Pericardium fibroblast (primary cell): ENCODE data around the gene ZG16B. TPM values are rescaled to one million over a fixed set of nuclear protein-coding genes. Genes with fewer than 3 reads are reported as not detected.

ENCODE experiments used
- total RNA-seq: library from RNA; depleted of rRNA; stranded (reverse); fragments of >200 nt; gene quantifications from 2 replicates; pipeline ENCODE4 v1.2.3, GENCODE V29; 2015

The ZG16B gene, protein sequence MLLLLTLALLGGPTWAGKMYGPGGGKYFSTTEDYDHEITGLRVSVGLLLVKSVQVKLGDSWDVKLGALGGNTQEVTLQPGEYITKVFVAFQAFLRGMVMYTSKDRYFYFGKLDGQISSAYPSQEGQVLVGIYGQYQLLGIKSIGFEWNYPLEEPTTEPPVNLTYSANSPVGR
- 2.1 and 2.5 TPM in 2 replicates for total RNA-seq

DNA sequence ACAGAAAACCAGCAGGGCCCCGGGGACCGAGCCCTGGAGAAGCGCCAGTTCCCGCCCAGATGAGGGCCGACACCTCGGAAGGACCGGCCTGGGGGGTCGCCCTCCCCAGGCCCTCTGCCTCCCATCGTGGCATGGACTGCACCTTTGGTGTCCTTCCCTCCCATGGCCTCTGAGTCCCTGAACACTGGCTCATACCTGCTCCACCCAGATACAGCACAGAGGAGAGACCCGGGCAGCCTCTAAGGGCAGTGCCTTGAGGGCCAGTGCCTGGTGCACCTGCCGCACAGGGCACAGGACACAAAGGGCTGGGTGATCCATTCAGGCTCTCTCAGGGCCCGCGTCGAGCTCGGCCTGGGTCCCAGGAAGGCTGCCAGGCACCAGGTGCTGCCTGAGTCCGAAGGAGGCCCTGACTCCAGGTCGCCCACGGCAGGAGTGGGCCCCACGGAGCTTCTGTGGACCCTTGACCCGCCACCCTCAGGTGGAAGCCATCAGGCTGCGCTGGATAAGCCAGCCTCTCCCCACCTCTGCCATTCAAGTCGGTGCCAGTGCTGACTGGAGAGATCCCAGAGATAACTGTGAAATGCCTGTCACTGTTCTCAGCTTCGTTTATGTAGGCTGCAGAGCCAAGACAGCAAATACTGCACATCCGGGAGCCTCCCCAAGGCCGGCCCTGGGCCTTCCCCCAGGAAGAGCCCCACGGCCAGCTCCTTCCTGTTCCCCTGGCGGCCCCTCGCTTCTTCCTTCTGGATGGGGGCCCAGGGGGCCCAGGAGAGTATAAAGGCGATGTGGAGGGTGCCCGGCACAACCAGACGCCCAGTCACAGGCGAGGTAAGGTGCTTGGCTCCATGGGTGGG lies at the start of gene ZG16B:
Gene ZG16B (plus strand): TSS at position 803 of the 854 bp plus-strand sequence. CDS start 139 bp downstream, outside the sequence.

DNA sequence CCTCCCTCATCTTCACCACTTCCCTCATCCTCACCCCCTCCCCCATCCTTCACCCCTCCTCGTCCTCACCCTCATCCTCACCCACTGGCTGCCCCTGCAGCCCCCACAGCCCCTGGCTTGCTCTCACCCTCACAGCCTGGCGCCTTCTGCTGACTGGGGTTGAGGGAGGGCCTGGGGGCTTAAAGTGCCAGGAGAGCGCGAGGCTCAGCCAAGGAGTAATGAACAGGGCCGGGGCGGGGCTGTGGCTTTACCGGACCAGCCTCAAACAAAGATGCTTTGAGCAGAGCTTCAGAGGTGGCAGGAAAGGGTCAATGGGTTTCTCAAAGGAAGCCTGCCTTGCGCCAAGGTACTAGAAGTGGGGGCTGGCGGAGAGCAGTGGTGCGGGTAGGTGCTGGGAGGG lies 42.7 kb upstream of the ZG16B start, which contains the start of gene PRSS33:
Gene PRSS33 (minus strand): TSS at position 155 of the 400 bp plus-strand sequence. CDS start 1,013 bp downstream, outside the sequence.

DNA sequence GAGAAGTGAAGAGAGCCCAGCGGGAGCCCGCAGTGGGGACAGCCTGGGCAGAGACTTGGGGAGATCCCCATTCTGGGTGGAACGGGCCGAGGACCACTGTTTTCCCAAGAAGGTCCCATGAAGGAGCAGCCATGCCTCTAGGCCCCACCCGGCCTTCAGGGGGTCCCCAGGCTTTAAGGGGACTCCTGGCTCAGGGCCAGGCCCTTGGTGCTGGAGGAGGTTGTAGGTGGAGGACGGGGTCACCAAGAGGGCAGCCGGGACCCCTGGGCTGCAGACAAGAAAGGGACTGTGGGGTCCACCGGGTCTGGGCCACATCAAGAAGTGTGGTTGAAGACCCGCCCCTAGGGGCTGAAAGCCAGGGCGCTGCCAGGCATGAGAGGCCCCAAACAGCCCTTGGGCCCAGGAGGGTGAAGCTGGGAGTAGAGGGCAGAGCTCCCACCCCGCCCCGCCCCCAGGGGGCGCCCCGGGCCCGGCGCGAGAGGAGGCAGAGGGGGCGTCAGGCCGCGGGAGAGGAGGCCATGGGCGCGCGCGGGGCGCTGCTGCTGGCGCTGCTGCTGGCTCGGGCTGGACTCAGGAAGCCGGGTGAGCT lies 13.3 kb upstream of the ZG16B start, which contains the start of gene PRSS21:
Gene PRSS21 (plus strand): TSS at position 487 of the 589 bp plus-strand sequence. CDS start 32 bp downstream, at position 519.

DNA sequence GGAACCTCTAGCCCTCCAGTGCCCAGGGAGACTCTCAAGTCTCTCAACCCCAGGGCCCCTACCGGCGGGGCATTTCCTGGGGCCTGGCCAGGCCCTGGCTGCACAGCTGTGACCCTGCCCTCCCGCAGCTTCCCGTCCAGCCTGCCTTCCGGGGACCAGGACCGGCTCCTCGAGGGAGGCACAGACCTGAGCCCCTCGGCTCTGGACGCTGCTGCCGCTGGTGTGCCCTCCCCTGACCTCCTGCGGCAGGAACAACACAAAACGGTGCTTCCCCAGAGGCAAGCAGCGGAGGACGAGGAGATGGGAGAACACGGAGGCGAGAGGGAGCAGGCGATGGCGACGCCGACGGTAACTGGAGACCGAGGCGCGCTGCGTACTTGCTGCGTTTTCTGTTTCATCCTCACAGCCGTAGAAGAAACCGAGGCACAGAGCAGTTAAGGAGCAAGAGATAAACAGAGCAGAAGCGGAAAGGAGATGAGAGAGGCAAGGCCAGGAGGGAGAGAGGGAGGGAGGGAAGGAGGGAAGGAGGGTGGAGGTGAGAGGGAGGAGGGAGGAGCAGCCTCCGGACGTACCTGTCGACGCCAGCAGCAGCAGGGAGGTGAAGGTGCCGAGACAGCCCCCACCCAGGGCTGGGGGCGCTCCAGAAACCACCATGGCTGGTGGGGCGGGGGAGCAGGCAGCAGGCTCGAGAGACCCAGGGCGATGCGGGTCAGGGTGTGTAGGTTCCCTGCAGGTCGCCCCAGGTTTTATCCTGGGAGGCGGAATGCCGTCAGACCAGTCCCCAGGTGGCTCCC lies 27.5 kb downstream of the ZG16B start, which contains the start of gene PRSS22:
Gene PRSS22 (minus strand): TSS at position 720 of the 794 bp plus-strand sequence. CDS start 66 bp downstream, at position 654.

Other genes starting within 250 kb of the ZG16B start
- 19.1 and 28.0 TPM in 2 replicates for gene KCTD5, start 147.8 kb upstream of the ZG16B start, total RNA-seq
- 0.23 and 3.6 TPM in 2 replicates for gene PRSS27, start 110.1 kb upstream of the ZG16B start, total RNA-seq
- gene SRRM2, start 77.7 kb upstream of the ZG16B start, total RNA-seq = 75.3 and 87.8 TPM in 2 replicates
- gene ELOB, start 53.0 kb upstream of the ZG16B start, total RNA-seq = 326 and 385 TPM in 2 replicates
- gene PRSS33, start 42.7 kb upstream of the ZG16B start, total RNA-seq = not detected in 2 replicates
- gene PRSS41, start 31.8 kb upstream of the ZG16B start, total RNA-seq = not detected in 2 replicates
- 3.8 TPM in 1 of 2 replicates, not detected in the other for gene PRSS21, start 13.1 kb upstream of the ZG16B start, total RNA-seq
- not detected in 2 replicates for gene PRSS22, start 27.9 kb downstream of the ZG16B start, total RNA-seq
- gene FLYWCH2, start 52.9 kb downstream of the ZG16B start, total RNA-seq = 74.9 and 165 TPM in 2 replicates
- 27.7 and 33.2 TPM in 2 replicates for gene FLYWCH1, start 81.6 kb downstream of the ZG16B start, total RNA-seq
- 0.23 and 1.8 TPM in 2 replicates for gene KREMEN2, start 134.0 kb downstream of the ZG16B start, total RNA-seq
- gene PAQR4, start 139.0 kb downstream of the ZG16B start, total RNA-seq = 1.8 and 4.0 TPM in 2 replicates
- gene PKMYT1, start 150.1 kb downstream of the ZG16B start, total RNA-seq = 2.7 and 3.0 TPM in 2 replicates
- gene CLDN9, start 182.6 kb downstream of the ZG16B start, total RNA-seq = not detected in 2 replicates
- gene CLDN6, start 187.9 kb downstream of the ZG16B start, total RNA-seq = 0.12 and 0.51 TPM in 2 replicates
- gene TNFRSF12A, start 190.1 kb downstream of the ZG16B start, total RNA-seq = 70.5 and 162 TPM in 2 replicates
- gene HCFC1R1, start 193.6 kb downstream of the ZG16B start, total RNA-seq = 64.4 and 69.3 TPM in 2 replicates
- gene THOC6, start 193.7 kb downstream of the ZG16B start, total RNA-seq = 24.8 and 30.0 TPM in 2 replicates
- gene BICDL2, start 206.6 kb downstream of the ZG16B start, total RNA-seq = 0.23 TPM in 1 of 2 replicates, not detected in the other
- gene MMP25, start 216.3 kb downstream of the ZG16B start, total RNA-seq = under 0.01 TPM in 1 of 2 replicates, not detected in the other
- 10.7 and 13.4 TPM in 2 replicates for gene IL32, start 235.3 kb downstream of the ZG16B start, total RNA-seq